ENCODE results near the gene SPG7.

- TF ChIP-seq CTCF (IDR thresholded peaks at IDR 0.05) (no peak), POLR2AphosphoS5 (IDR thresholded peaks at IDR 0.05; ENCODE audit: low read depth, low read length) (no peak), REST (IDR thresholded peaks at IDR 0.05; ENCODE audit: insufficient read depth in 1 of 2, low read depth in 2 of 2, low read length in 1 of 2) (no peak), TCF7L2 (IDR thresholded peaks at IDR 0.05; ENCODE audit: low read depth, low read length) (no peak), SIN3A (IDR thresholded peaks at IDR 0.05; ENCODE audit: borderline replicate concordance, insufficient read depth, low read depth, low read length) (no peak)
Measured at GRCh38 chr16:89495121-89495520, 13.1 kb upstream of the SPG7 start.
